H1 (cell line): ENCODE measurements around the gene ZC3H14. TPM values are rescaled to one million over a fixed set of nuclear protein-coding genes. Genes with fewer than 3 reads are reported as not detected.

Experiments used
- CTCF ChIA-PET: fragments of 300-600 bp; sonication (Branson Sonifier 250); formaldehyde crosslinking; loops from one replicate; lab custom pipeline; 2021; ENCODE audit not compliant: partially characterized antibody; lab: Charles Lee
- POLR2A ChIA-PET: fragments of 300-600 bp; sonication (Branson Sonifier 250); formaldehyde crosslinking; loops from one replicate; lab custom pipeline; 2021; ENCODE audit warnings: inconsistent platforms; ENCODE audit not compliant: partially characterized antibody; lab: Charles Lee
- DNase-seq, 2 experiments: peaks; one replicate each; pipeline versions ENCODE4 v3.0.0 to v3.0.0-alpha.2; 2010 to 2022; ENCODE audit warnings: low spot score in 2 of 2, low read depth in 1 of 2, mixed read lengths in 1 of 2
- FAIRE-seq: peaks from 2 replicates; lab custom pipeline; 2011; peaks lifted over from hg19 to GRCh38; lab: Jason Lieb, UNC
- H2AFZ ChIP-seq: 2 replicates; pipeline ENCODE4 v1.8.1; 2012; ENCODE audit warnings: low read length, inconsistent platforms
- H2AK5ac ChIP-seq: 2 replicates; pipeline ENCODE4 v1.6.1; 2013; ENCODE audit warnings: low read depth, low read length
- H2BK120ac ChIP-seq: replicated peaks from 2 replicates; pipeline ENCODE3; 2013; ENCODE audit warnings: low read depth, low read length, inconsistent platforms
- H2BK12ac ChIP-seq: 2 replicates; pipeline ENCODE4 v1.6.1; 2013; ENCODE audit warnings: low read depth, low read length
- H2BK15ac ChIP-seq: 2 replicates; pipeline ENCODE4 v1.6.1; 2013; ENCODE audit warnings: low read length
- H2BK20ac ChIP-seq: 2 replicates; pipeline ENCODE4 v1.6.1; 2013; ENCODE audit warnings: low read length
- H2BK5ac ChIP-seq: 2 replicates; pipeline ENCODE4 v1.6.1; 2013; ENCODE audit warnings: low read depth, low read length
- H3K14ac ChIP-seq: 2 replicates; pipeline ENCODE4 v1.6.1; 2013; ENCODE audit warnings: inconsistent platforms; ENCODE audit not compliant: insufficient read length
- H3K18ac ChIP-seq: 2 replicates; pipeline ENCODE4 v1.6.1; 2013; ENCODE audit warnings: low read length; ENCODE audit errors: extremely low read depth
- H3K23ac ChIP-seq: 2 replicates; pipeline ENCODE4 v1.6.1; 2013; ENCODE audit warnings: inconsistent platforms; ENCODE audit not compliant: insufficient read length
- H3K23me2 ChIP-seq: 2 replicates; pipeline ENCODE4 v1.6.1; 2013; ENCODE audit warnings: low read depth, low read length
- H3K27ac ChIP-seq: 2 replicates; pipeline ENCODE4 v1.6.1; 2011; ENCODE audit warnings: low read depth, low read length, inconsistent platforms
- H3K27me3 ChIP-seq, 4 experiments: replicated peaks in 1 of 4; 1 replicate in 1 of 4; 2 replicates in 3 of 4; pipeline versions ENCODE4 v1.6.1 to v1.8.1; 2011 to 2013; ENCODE audit warnings: low read length in 3 of 4, mild to moderate bottlenecking in 3 of 4, inconsistent platforms in 2 of 4, mixed read lengths in 2 of 4, moderate library complexity in 1 of 4; ENCODE audit not compliant: control insufficient read depth in 3 of 4, insufficient read depth in 3 of 4; ENCODE audit errors: extremely low read depth in 1 of 4
- H3K36me3 ChIP-seq, 4 experiments: 2 replicates each; pipeline versions ENCODE4 v1.6.1 to v1.8.1; 2011 to 2013; ENCODE audit warnings: mild to moderate bottlenecking in 4 of 4, low read length in 3 of 4, moderate library complexity in 2 of 4, control low read depth in 1 of 4, inconsistent platforms in 1 of 4; ENCODE audit not compliant: insufficient read depth in 4 of 4, control insufficient read depth in 2 of 4
- H3K4ac ChIP-seq: replicated peaks from 2 replicates; pipeline ENCODE3; 2013; ENCODE audit warnings: low read length, low read depth, mixed read lengths, inconsistent platforms; ENCODE audit not compliant: insufficient read length
- H3K4me1 ChIP-seq, 4 experiments: replicated peaks in 1 of 4; 1 replicate in 1 of 4; 2 replicates in 3 of 4; pipeline versions ENCODE4 v1.6.1 to v1.8.1; 2011 to 2013; ENCODE audit warnings: low read length in 3 of 4, inconsistent platforms in 2 of 4, mixed read lengths in 1 of 4; ENCODE audit not compliant: insufficient read depth in 4 of 4, control insufficient read depth in 3 of 4
- H3K4me2 ChIP-seq, 2 experiments: 2 replicates each; pipeline versions ENCODE4 v1.6.1 to v1.8.1; 2011 to 2013; ENCODE audit warnings: low read depth in 2 of 2, low read length in 2 of 2, control low read depth in 1 of 2, inconsistent platforms in 1 of 2, mild to moderate bottlenecking in 1 of 2; ENCODE audit not compliant: insufficient read depth in 1 of 2
- H3K4me3 ChIP-seq, 4 experiments: fragments of 200-600, 300-600 bp in 1 of 4; sonication (generic), shearing (Covaris generic), sonication (Bioruptor Twin) in 1 of 4; 2 replicates each; pipeline versions ENCODE4 v1.5.1 to v1.8.1; 2011 to 2016; ENCODE audit warnings: low read length in 4 of 4, low read depth in 3 of 4, control low read depth in 2 of 4, inconsistent platforms in 2 of 4, mild to moderate bottlenecking in 2 of 4, mixed read lengths in 1 of 4, moderate library complexity in 1 of 4; ENCODE audit not compliant: insufficient read depth in 2 of 4; ENCODE audit errors: extremely low read depth in 1 of 4
- H3K56ac ChIP-seq: replicated peaks from 2 replicates; pipeline ENCODE3; 2013; ENCODE audit warnings: low read depth, mild to moderate bottlenecking, mixed read lengths, low read length, inconsistent platforms; ENCODE audit not compliant: insufficient read length
- H3K79me1 ChIP-seq: 2 replicates; pipeline ENCODE4 v1.6.1; 2013; ENCODE audit warnings: low read depth, low read length, control low read depth
- H3K79me2 ChIP-seq, 2 experiments: 2 replicates each; pipeline versions ENCODE4 v1.6.1 to v1.8.1; 2012 to 2013; ENCODE audit warnings: low read length in 2 of 2, mild to moderate bottlenecking in 2 of 2, inconsistent platforms in 1 of 2; ENCODE audit not compliant: insufficient read depth in 2 of 2, control insufficient read depth in 1 of 2
- H3K9ac ChIP-seq, 4 experiments: replicated peaks in 1 of 4; 1 replicate in 1 of 4; 2 replicates in 3 of 4; pipeline versions ENCODE4 v1.6.1 to v1.8.1; 2011 to 2013; ENCODE audit warnings: low read depth in 3 of 4, low read length in 3 of 4, control low read depth in 2 of 4, mild to moderate bottlenecking in 2 of 4, moderate library complexity in 2 of 4, inconsistent platforms in 1 of 4; ENCODE audit errors: extremely low read depth in 1 of 4
- H3K9me3 ChIP-seq, 2 experiments: 2 replicates each; pipeline versions ENCODE4 v1.6.1 to v1.8.1; 2012 to 2013; ENCODE audit warnings: mild to moderate bottlenecking in 2 of 2, moderate library complexity in 2 of 2, control low read depth in 1 of 2, inconsistent platforms in 1 of 2, low read depth in 1 of 2, low read length in 1 of 2, mixed read lengths in 1 of 2; ENCODE audit not compliant: insufficient read depth in 2 of 2
- H4K20me1 ChIP-seq, 2 experiments: replicated peaks in 1 of 2; 2 replicates each; pipeline versions ENCODE3 to v1.8.1; 2011 to 2013; ENCODE audit warnings: inconsistent platforms in 2 of 2, low read length in 2 of 2, mild to moderate bottlenecking in 1 of 2; ENCODE audit not compliant: insufficient read depth in 2 of 2, control insufficient read depth in 1 of 2
- H4K5ac ChIP-seq: 2 replicates; pipeline ENCODE4 v1.6.1; 2013; ENCODE audit warnings: low read length, low read depth, mixed read lengths, inconsistent platforms; ENCODE audit not compliant: insufficient read length
- H4K8ac ChIP-seq: 2 replicates; pipeline ENCODE4 v1.8.0; 2013; ENCODE audit warnings: mild to moderate bottlenecking, moderate library complexity, low read length, inconsistent platforms; ENCODE audit not compliant: insufficient read depth; ENCODE audit errors: extremely low read depth
- H4K91ac ChIP-seq: replicated peaks from 2 replicates; pipeline ENCODE3; 2013; ENCODE audit warnings: low read length, mixed read lengths, inconsistent platforms; ENCODE audit not compliant: insufficient read length
- KDM1A ChIP-seq: fragments of 200-600, 300-600 bp; sonication (generic); IDR thresholded peaks from 2 replicates; pipeline ENCODE4 v1.7.1; 2016; ENCODE audit warnings: mild to moderate bottlenecking, low read length, borderline replicate concordance
- MAX ChIP-seq: IDR thresholded peaks from 2 replicates; pipeline ENCODE4 v1.6.1; 2012; ENCODE audit warnings: inconsistent platforms
- WGBS, 2 experiments: shearing (Covaris generic) in 1 of 2; methylation state at CpG; one replicate each; pipeline versions ENCODE4 v1.1.6 to v1.1.7; 2013 to 2015; ENCODE audit warnings: low lambda C conversion rate in 2 of 2, mixed read lengths in 2 of 2, inconsistent platforms in 1 of 2, low coverage in 1 of 2, missing lambda C conversion rate in 1 of 2; ENCODE audit not compliant: insufficient replicate concordance in 2 of 2, insufficient coverage in 1 of 2, insufficient read length in 1 of 2; ENCODE audit errors: extremely low coverage in 1 of 2, missing lambda C conversion rate in 1 of 2; 5-methylcytosine and 5-hydroxymethylcytosine counted together
- polyA plus RNA-seq, 7 experiments: library from polyadenylated mRNA; depleted of rRNA in 3 of 7; stranded (reverse) in 5 of 7; unstranded in 2 of 7; fragments of >200 nt in 5 of 7; fragments of 200-250 nt in 2 of 7; gene quantifications; 1 replicate in 5 of 7; 2 replicates in 1 of 7; 4 replicates in 1 of 7; pipeline versions ENCODE4 v1.2.1 to v1.2.3, GENCODE V29; 2011 to 2013; ENCODE audit warnings: missing spikeins in 2 of 7, mixed read lengths in 2 of 7
- total RNA-seq: library from RNA; stranded (reverse); fragmentation: NEBNext Ultra II Directional; extraction: Animal tissue kit (Norgen Biotek cat#: 25700); gene quantifications from 2 replicates; pipeline ENCODE4 v1.2.1, GENCODE V29; 2021

ZC3H14 gene
- total and polyA plus RNA-seq, 2 of the 8 experiments (the other 6 are each of a cell fraction or from before 2014, with no cell fraction given): 86.0 to 99.1 TPM

GRCh38 chr14:88613552-88614010, 50.7 kb downstream of the ZC3H14 start:
- Histone ChIP-seq H3K9ac (no peak overlapping the region), H3K23ac (no peak overlapping the region), H2BK12ac (no peak overlapping the region), H3K4me2 (no peak overlapping the region), H3K4me3 (no peak overlapping the region), H4K8ac (no peak overlapping the region), H3K4me1 (no peaks in the 10 kb centered on the region), H2BK5ac (no peak overlapping the region), H3K23me2 (no peaks in the 10 kb centered on the region), H4K20me1 (no peaks in the 10 kb centered on the region), H3K4ac (no peak overlapping the region), H2BK15ac (no peak overlapping the region), H2AK5ac (no peak overlapping the region), H3K79me1 (no peaks in the 10 kb centered on the region), H4K5ac (no peak overlapping the region), H3K27me3 (no peaks in the 10 kb centered on the region), H3K14ac (no peak overlapping the region), H2BK120ac (no peak overlapping the region), H3K27ac (no peak overlapping the region), H3K56ac (no peak overlapping the region), H4K91ac (no peak overlapping the region), H3K18ac (no peak overlapping the region), H3K9me3 (no peaks in the 10 kb centered on the region), H3K79me2 (no peaks in the 10 kb centered on the region), H3K36me3 (peaks cover 10 to 73% (median 38%) of the 10 kb centered on the region in 4 experiments), H2AFZ (no peak overlapping the region), H2BK20ac (no peak overlapping the region)
- CTCF ChIA-PET: interaction anchor here (0.9 to 1.1 kb wide), 3 partner anchors 9 to 14 kb away, joined by 3 to 4 read pairs (median 3); no protein-coding TSS in a partner anchor
- 83% methylated on average over 5 of the region's 5 CpGs; no CpG with 5 or more reads in 1 of the 2 experiments for WGBS, 2 experiments
- FAIRE-seq (no peak), DNase-seq (no peak)
- POLR2A ChIA-PET: interaction anchor here (0.8 kb wide), 1 partner anchor 32 kb away, joined by 4 read pairs; no protein-coding TSS in a partner anchor
- TF ChIP-seq MAX (no peak), KDM1A (no peak)
